AG20443 (cell line): ENCODE data around the gene DIP2A.
"Not testable (repeated sequence)": the region's sequence is repeated elsewhere in the genome, so short reads cannot be mapped to it uniquely, and the experiment has no call there.

Experiments used
- DNase-seq: peaks from one replicate; pipeline ENCODE4 v3.0.0; 2012; ENCODE audit warnings: low spot score, mixed read lengths

Gene DIP2A

DNA sequence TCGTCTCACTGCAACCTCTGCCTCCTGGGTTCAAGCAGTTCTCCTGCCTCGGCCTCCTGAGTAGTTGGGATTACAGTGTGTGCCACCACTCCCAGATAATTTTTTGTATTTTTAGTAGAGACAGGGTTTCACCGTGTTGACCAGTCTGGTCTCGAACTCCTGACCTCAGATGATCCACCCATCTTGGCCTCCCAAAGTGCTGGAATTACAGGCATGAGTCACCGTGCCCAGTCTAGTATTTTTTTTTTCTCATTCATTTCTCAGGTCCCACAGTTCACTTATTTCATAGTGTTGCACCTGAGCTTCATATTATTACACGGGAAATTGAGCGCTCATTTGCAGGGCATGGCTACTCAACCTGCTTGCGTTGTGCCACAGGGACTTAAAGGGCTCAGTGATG lies 68.7 kb downstream of the DIP2A start:
- DNase-seq, result not testable (repeated sequence)

DNA sequence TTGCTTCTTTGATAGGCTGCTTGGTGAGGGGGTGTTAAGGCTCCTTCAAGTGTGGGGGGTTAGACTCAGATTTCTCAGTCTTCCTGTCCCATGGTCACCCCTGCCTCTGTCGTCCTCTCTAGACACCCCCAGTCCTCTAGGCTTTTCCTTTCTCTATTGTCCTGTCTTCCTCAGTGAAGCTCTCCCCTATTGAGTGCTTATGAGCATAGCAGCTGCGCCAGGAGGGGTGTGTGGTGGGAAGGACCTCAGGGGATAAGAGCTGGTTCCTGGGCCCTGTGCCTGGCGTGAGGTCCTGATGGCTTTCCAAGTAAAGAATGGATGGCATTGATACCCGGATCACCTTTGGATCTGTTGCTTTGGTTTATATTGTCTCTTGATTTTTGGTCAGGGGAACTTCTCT lies 69.1 kb downstream of the DIP2A start:
- no peak for DNase-seq

DNA sequence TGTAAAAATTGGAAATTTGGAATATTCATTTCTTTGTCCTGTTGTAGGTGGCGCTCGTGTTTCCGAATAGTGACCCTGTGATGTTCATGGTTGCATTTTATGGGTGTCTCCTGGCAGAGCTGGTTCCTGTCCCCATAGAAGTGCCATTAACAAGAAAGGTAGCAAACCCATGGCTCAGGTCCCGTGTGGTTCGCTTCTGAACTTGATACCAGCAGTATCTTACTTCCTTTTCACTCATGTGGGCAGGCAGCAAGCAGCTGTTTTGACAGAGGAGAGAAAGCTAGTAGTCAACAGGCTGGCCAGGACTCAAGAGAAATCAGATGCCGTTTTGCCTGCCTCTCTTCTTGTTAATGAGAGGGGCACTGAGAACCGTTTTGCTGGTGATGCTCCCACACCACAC lies 73.4 kb downstream of the DIP2A start:
- DNase-seq, result no peak

DNA sequence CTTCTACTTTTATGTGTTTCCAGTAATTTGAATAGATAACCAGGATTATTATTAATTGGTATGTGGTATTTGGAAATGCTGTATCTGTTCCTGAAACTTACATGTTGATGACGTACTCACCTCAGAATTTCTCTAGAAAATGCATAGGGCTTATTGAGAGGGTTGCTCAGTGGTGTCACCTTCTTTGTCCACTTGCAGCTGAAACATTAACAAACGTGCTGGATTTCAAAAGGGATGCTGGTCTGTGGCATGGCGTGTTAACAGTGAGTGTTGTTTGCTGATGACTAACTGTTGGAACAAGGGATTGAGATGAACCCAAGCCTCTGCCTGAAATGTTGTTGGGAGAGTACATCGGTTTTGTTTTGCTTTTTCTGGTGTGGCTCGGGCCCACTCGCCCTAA lies 78.3 kb downstream of the DIP2A start:
- DNase-seq, result no peak

DNA sequence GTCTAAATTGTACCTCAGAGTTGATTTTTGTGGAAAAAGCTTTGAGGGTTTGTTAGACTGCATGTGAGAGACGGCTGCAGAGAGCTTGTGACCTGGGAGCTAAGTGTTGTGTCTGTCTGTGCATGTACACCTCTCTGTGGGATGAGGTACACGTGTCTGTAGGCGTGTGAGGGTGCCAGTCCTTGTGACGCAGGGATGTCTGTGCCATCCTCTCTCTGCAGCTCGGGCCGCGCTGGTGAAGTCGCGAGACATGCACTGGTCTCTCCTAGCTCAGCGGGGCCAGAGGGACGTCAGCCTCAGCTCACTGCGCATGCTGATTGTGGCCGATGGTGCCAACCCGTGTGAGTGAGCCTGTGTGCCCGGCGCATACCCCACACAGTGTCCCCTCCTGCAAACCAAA lies 79.6 kb downstream of the DIP2A start:
- DNase-seq, result no peak

DNA sequence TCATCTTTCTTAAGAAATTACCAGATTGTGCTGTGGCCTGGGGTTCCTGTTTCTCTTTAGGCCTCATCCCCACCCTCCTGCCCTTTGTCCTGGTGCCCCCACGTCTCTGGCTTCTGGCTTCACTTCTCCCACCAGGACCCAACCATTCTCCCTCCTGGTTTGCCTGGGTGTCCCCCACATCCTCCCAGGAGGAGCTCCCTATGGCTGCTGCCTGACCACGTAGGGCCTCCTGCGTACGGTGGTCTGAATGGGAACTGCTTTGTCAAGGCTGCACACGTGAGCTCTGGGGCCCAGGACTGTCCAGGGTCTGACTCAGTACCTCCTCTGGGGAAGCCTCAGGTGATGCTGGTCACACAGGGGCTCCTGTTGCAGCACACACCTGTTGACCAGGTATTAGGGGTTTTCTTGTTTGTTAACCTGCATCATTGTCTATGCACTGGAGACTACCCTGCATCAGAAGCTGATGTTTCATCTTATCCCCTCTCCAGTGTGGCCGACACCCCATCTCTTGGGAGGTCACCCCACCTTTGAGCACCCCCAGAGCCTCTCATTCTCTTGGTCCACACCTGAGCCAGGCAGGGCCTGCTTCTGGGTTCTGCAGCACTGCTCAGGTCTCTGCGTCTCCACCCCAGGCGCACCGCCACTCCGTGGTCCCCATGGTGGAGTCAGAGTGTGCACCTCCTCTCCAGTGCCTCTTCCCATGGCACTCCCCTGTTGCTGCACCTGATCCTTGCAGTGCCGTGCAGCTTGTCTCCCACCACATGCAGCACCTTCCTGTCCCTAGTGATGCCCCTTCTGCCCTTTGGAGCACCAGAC lies 80.4 kb downstream of the DIP2A start:
- DNase-seq, result no peak

DNA sequence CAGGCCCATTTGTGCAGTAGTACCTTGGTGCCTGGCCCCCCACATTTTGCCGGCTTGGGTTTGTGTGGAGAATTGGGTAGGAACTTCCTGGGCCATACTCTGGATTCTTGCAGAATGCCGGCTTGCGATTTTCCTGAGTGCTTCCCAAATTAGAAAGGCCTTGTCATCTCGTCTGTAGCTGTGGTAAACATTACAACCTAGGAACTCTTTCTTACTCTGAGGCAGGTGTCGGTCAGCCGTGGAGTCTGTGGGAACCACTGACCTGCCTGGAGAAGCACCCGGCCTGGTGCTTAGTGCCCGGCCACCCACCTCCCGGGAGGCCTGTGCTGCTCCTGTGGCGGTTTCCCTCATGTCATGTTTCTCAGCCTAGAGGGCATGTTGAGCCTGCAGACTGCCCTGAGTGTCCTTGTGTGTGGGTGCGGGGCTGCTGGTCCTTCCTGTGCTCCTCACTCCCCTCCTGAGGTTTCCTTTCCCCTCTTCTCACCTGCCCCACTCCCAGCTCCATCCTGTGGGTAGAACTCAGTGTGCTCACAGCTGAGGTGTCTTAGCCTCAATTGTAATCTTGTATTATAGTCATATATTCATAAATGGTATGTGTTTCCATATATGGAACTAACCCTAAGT lies 81.5 kb downstream of the DIP2A start:
- DNase-seq, result no peak

DNA sequence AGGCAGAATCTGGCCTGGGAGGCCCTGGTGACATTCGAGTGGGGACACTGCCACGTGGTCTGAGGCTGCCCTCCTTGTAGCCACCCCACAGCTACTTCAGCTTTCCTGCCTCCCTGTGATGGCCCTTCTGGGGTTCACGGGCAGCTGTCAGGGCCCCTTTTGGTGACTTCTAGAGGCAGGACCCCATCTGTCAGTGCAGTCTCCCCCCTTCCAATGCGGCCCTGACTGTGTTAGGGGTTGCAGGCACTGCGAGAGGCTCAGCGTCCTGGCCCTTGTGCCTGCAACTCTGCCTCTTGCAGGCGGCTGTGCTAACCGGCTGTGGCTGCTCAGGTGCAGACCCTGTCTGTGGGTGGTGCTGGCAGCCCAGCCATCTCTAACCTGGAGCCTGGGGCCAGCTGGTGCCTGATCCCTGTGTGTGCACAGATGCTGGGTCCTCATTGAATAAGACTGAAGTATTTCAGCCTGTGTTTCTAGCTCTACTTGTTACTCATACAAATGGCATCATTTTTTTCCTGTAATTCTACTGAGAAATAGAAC lies 84.0 kb downstream of the DIP2A start:
- DNase-seq, result no peak

DNA sequence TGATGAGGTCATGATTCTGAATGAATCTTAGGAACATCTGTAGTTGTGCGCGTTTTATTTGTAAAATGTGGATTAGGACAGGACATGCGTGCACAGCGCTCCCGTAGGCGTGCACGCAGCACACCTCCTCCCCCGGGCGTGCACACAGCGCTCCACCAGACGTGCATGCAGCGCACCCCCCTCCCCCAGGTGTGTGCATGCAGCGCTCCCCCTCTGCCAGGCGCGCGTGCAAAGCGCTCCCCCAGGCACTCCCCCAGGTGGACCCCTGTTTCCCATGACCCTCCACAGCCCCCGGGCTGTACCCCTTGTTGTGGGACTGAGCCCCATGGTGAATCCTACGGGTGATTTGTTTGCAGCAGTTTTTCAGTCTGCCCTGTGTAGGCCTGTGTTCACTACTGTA lies 84.6 kb downstream of the DIP2A start:
- DNase-seq, result no peak

DNA sequence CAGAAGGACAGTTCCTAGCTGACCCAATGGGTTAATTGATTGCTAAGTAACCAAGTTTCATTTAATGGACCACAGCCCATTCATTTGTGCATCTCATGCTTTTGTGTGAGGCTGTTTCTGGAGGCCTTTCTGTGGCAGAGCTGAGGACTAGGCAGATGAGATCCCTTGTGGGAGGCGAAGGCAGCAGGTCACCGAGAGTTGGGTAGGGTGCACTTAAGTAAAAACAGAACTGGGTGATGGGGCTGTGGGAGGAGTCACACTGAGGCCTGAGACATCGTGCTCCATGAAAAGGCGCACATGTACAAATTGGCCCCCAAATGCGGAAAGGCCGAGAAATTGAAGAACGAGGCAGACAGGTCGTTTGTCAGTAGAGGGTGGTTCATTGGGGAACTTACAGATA lies 85.3 kb downstream of the DIP2A start:
- DNase-seq, result no peak

DNA sequence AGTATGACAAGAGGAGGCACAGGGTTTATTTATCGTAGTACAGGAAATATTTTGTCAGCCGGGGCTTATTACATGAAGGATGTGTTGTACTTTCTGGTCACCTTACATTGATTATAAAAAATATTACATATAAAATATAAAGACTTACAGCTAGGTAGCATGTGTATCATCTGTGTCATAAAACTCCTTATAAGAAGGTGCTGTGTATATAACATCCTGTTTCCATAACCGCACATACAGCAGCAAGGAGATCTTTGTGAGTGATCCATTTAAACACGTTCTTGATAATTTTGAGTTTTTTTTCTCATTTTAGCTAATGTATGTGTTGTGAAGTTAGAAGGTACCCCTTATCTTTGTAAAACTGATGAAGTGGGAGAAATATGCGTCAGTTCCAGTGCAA lies 86.1 kb downstream of the DIP2A start:
- DNase-seq, result no peak

DNA sequence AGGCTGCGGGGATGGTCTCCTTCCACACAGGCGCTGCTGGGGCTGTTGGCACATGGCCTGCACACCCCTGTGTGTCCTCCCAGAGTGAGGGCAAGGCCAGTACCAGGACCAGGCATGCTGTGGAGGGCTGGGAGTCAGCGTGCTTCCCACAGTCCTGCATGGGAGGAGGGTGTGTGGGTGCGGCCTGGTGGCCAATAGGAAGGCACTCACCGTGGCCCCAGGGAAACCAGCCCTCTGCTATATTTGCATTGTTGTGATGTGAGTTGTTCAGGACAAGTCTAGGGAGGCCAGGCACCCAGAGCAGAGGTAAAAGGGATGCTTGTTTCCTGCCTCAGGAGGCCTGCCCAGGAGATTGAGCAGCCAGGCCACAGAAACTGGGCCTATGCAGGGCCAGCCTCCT lies 86.7 kb downstream of the DIP2A start:
- DNase-seq, result no peak

DNA sequence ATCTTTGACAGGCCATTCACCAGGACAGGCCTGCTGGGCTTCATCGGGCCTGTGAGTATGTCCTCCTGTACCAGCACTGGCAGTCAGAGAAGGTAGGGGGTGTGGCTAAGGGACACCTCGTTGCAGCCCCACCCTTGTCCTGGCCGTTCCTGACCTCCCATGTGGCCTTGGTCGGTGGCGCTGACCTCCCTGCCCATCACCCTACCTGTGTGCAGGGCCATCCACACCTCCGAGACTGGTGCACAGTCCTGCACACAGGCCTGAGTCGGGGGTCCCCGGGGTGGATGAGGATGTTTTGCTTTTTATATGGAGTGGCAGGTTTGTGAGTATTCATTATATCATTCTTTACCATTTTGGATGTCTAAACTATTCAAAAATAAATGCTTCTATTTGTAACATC lies 87.2 kb downstream of the DIP2A start:
- DNase-seq, result no peak

DNA sequence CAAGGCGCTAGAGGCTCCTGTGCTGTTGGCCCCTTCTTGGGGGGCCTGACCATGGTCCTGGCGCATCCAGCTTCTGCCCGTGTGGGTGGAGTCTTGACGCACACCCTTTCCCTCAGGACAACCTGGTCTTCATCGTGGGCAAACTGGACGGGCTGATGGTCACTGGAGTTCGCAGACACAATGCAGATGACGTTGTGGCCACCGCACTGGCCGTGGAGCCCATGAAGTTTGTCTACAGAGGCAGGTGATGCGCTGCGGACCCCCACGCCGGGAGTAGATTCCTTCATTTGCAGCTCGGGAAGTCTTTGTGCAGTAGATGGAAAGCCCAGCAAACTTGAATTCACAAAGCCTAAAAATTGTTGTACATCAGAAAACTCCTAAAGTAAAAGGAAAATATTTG lies 88.1 kb downstream of the DIP2A start:
- DNase-seq, result no peak

DNA sequence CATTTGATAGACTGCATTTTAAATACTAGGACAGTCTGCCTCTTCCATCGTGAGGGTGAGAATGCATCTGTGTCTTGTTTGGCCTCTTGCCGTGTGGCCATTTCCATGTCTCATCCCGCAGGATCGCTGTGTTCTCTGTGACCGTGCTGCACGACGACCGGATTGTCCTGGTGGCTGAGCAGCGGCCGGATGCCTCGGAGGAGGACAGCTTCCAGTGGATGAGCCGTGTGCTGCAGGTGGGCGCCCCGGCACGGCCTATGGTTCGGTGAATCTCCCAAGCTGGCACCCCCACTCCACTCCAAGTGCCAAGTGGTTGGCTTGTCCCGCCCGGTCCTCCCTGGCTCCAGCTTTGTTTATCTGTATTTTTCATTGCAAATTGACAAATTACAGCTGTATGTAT lies 91.0 kb downstream of the DIP2A start:
- DNase-seq, result no peak

DNA sequence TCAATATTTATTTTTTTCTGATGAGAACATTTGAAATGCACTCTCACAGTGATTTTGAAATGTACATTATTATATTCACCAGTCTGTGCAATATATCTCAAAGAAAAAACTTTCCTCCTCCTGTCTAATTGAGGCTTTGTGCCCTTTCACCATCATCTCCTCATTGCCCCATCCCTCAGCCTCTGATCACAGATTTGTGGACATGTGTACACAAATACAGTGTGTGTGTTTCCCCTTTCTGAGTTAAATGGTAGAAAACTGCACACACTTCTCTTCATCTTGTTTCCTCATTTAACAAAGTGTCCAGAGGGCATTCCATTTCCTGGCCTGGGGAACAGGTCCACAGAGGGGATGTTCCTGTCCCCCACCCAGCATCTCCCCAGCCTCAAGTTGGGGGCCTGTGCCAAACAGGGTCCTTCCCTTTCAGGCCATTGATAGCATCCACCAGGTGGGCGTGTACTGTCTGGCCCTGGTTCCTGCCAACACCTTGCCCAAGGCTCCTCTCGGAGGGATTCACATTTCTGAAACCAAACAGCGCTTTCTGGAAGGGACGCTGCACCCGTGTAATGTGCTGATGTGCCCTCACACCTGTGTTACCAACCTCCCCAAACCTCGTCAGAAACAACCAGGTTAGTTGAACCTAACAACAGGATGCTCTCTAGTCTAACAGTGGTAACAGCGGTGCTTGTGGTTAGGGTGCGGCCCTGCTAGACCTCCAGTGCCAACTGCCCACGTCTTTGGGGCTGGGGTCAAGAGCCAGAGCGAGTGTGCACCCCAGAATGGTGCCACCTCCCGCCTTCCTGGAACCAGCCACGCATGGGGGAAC lies 91.6 kb downstream of the DIP2A start:
- no peak for DNase-seq

DNA sequence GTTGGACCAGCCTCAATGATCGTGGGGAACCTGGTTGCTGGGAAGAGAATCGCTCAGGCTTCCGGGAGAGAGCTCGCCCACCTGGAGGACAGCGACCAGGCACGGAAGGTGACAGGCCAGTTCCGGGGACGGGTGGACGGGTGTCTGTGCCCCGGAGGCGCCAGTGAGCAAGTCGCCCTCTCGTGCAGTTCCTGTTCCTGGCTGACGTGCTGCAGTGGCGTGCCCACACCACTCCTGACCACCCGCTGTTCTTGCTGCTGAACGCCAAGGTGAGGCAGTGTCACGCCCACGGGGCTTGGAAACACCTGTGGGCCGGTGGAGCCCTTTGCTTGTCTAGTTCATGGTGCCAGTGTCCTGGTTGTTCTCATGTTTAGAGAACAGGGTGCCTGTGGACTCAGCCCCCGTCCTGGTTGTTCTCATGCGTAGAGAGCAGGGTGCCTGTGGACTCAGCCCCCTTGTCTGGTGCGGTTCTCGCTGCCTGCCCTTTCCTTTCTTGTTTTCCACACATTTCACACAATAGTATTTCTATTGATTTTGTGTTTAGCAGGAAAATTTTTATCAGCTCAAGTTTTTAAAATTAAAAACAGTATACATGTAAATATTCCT lies 93.0 kb downstream of the DIP2A start:
- no peak for DNase-seq

DNA sequence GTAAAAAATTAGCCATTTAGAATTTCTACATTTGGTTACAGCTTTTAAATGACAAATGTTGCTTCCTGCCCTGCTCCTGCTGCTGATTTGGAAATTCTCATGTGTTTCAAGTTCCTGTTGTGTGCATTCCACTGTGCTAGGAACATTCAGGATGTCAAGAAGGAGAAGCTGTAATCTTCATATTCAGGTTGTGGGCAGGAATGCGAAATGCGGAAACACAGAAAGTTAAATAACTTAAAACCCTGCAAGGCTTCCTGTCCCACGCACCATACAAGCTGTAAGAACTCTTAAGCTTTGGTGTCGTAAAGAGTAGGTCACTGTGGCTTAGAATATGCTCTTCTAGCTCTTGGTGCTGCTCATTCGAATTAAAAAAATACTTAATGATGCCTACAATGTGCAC lies 93.6 kb downstream of the DIP2A start:
- DNase-seq, result no peak

DNA sequence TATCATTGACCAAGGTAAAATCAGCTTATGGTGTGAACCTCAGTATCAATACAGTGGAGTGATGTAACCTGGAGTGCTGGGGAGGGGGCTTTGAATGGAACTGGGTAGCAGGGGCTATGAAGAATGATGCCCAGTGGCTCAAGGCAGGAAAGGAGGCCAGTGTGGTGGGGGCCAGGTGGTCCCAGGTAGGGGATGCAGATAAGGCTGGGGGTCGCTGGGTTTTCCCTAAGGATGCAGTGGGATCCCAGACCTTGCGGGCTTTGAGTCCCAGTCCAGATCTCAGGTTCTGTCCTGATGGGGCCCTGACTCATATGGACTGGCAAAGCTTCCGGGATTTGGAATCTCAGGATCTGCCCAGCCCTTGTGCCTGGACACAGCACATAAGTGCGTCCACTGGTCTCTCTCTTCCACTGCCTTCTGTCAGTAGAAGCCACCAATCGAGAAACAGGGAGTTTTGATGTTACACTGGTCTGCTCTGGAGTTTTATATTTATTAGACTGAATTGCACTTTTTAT lies 94.2 kb downstream of the DIP2A start:
- DNase-seq, result no peak

DNA sequence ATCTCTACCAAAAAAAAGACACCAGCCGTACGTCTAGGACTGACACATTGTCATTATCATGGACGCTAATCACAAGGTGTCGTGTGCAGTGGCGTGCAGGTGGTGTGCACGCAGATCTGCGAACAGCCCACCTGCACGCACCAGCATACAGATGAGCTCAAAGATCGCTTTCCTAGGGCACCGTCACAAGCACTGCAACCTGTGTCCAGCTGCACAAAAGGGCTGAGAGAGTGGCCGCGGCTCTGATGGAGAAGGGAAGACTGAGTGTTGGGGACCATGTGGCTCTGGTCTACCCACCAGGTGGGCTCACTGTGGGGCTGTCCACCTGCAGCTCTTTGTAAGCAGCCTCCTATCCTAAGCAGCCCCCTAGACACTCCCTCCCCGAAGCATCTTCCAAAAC lies 95.3 kb downstream of the DIP2A start:
- no peak for DNase-seq

DNA sequence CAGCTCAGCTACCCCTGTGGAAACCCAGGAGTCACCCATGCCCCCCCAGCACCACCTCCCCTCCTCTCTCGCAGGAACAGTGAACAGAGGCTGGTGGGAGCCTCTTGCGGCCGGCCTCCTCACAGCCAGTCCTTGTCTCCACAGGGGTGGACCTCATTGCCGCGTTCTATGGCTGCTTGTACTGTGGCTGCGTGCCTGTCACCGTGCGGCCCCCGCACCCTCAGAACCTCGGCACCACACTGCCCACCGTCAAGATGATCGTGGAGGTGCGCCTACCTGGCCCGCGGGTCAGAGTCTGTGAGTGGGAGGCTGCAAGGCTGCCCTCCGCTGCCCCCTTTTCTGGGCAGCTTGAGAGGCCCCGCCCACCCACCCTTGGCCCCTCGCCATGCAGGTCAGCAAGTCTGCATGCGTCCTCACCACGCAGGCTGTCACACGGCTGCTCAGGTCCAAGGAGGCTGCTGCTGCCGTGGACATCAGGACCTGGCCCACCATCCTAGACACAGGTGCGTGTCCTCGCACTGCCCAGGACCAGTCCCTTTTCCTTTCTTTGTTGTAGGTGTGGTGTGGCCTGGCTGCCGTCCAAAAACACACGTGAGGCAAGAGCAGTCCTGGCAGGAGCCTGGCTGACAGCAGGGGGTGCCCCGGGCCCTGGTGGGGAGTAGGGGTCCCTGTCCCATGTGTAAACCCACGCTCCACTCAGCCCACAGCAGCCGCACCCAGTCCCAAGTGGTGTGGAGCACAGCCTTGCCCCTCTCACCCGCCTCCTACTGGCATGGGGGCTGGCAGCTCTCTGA lies 95.9 kb downstream of the DIP2A start:
- DNase-seq, result no peak
